Neural cell (in vitro differentiated cells): Measurements from ENCODE around the gene HOATZ. TPM values are rescaled to one million over a fixed set of nuclear protein-coding genes. Genes with fewer than 3 reads are reported as not detected.

ENCODE experiments used
- H2AFZ ChIP-seq: fragments of 200-600, 300-800 bp; sonication (generic), shearing (Covaris generic); 2 replicates; pipeline ENCODE4 v1.6.0; 2014; ENCODE audit warnings: low read depth, mild to moderate bottlenecking, antibody characterized with exemption, low read length, moderate library complexity
- H3F3A ChIP-seq: fragments of 200-600 bp; shearing (Covaris generic); 2 replicates; pipeline ENCODE4 v1.6.1; 2016; ENCODE audit warnings: mild to moderate bottlenecking, moderate library complexity, mixed read lengths, antibody characterized with exemption, low read length; ENCODE audit not compliant: insufficient read depth, poor library complexity, severe bottlenecking
- H3K27ac ChIP-seq: fragments of 200-600, 300-800 bp; sonication (generic), shearing (Covaris generic); 2 replicates; pipeline ENCODE4 v1.5.1; 2014; ENCODE audit warnings: mild to moderate bottlenecking, low read length, moderate library complexity
- H3K27me3 ChIP-seq: fragments of 300-800, 200-600 bp; sonication (generic), shearing (Covaris generic); 2 replicates; pipeline ENCODE4 v1.6.0; 2014; ENCODE audit warnings: mild to moderate bottlenecking, low read depth, low read length, moderate library complexity; ENCODE audit not compliant: insufficient read depth
- H3K36me3 ChIP-seq: fragments of 300-800, 200-600 bp; sonication (generic), shearing (Covaris generic); 2 replicates; pipeline ENCODE4 v1.5.1; 2014; ENCODE audit warnings: mild to moderate bottlenecking, antibody characterized with exemption, low read length, moderate library complexity; ENCODE audit not compliant: insufficient read depth
- H3K4me2 ChIP-seq: fragments of 300-800, 200-600 bp; sonication (generic), shearing (Covaris generic); 2 replicates; pipeline ENCODE4 v1.6.0; 2014; ENCODE audit warnings: mild to moderate bottlenecking, low read length
- H3K4me3 ChIP-seq: fragments of 300-800, 200-600 bp; sonication (generic), shearing (Covaris generic); 2 replicates; pipeline ENCODE4 v1.5.1; 2014; ENCODE audit warnings: mild to moderate bottlenecking, low read length, moderate library complexity
- H3K79me2 ChIP-seq: fragments of 200-600 bp; shearing (Covaris generic); replicated peaks from 2 replicates; pipeline ENCODE4 v1.6.0; 2014; ENCODE audit warnings: mild to moderate bottlenecking, low read length, moderate library complexity; ENCODE audit not compliant: insufficient read depth
- H3K9ac ChIP-seq: fragments of 300-800, 200-600 bp; sonication (generic), shearing (Covaris generic); 2 replicates; pipeline ENCODE4 v1.6.1; 2016; ENCODE audit warnings: mild to moderate bottlenecking, low read length, mixed read lengths
- H3K9me2 ChIP-seq: fragments of 200-600 bp; shearing (Covaris generic); 2 replicates; pipeline ENCODE4 v1.6.1; 2016; ENCODE audit warnings: mild to moderate bottlenecking, low read length, mixed read lengths; ENCODE audit not compliant: insufficient read depth
- H3K9me3 ChIP-seq: fragments of 200-600, 300-800 bp; sonication (generic), shearing (Covaris generic); 2 replicates; pipeline ENCODE4 v1.6.1; 2016; ENCODE audit warnings: mild to moderate bottlenecking, mixed run types, low read length, moderate library complexity, mixed read lengths
- H4K20me1 ChIP-seq: fragments of 200-600 bp; shearing (Covaris generic); 2 replicates; pipeline ENCODE4 v1.6.1; 2016; ENCODE audit warnings: mild to moderate bottlenecking, mixed run types; ENCODE audit not compliant: insufficient read depth
- EP300 ChIP-seq: fragments of 450-650 bp; conservative IDR thresholded peaks from 2 replicates; pipeline ENCODE4 v1.6.1; 2014; ENCODE audit warnings: antibody characterized with exemption, mild to moderate bottlenecking, moderate library complexity; ENCODE audit not compliant: poor library complexity, severe bottlenecking
- EZH2 ChIP-seq: fragments of 200-600, 300-800 bp; shearing (Covaris generic), sonication (generic); IDR thresholded peaks from 2 replicates; pipeline ENCODE4 v1.6.1; 2014; ENCODE audit warnings: antibody characterized with exemption, low read length, borderline replicate concordance, mild to moderate bottlenecking; ENCODE audit not compliant: insufficient read depth, poor library complexity, severe bottlenecking
- MXI1 ChIP-seq: fragments of 450-650 bp; conservative IDR thresholded peaks from 2 replicates; pipeline ENCODE4 v1.6.1; 2014; ENCODE audit warnings: antibody characterized with exemption, mild to moderate bottlenecking; ENCODE audit not compliant: poor library complexity, severe bottlenecking
- POLR2AphosphoS5 ChIP-seq: IDR thresholded peaks from 2 replicates; pipeline ENCODE4 v1.6.1; 2012
- RAD21 ChIP-seq: fragments of 450-650 bp; conservative IDR thresholded peaks from 2 replicates; pipeline ENCODE4 v1.6.1; 2014; ENCODE audit warnings: antibody characterized with exemption, mild to moderate bottlenecking, moderate library complexity
- SMC3 ChIP-seq: fragments of 450-650 bp; conservative IDR thresholded peaks from 2 replicates; pipeline ENCODE4 v1.6.1; 2014; ENCODE audit warnings: antibody characterized with exemption, mild to moderate bottlenecking, moderate library complexity; ENCODE audit not compliant: poor library complexity
- TAF1 ChIP-seq: IDR thresholded peaks from 2 replicates; pipeline ENCODE4 v1.6.1; 2012; ENCODE audit warnings: low read depth
- polyA plus RNA-seq: library from polyadenylated mRNA; depleted of rRNA; stranded (reverse); fragments of >200 nt; gene quantifications from 2 replicates; pipeline ENCODE4 v1.2.3, GENCODE V29; 2014
- TF ChIP-seq, protein P1 (sequence below): fragments of 450-650 bp; IDR thresholded peaks from 2 replicates; pipeline ENCODE4 v1.5.1; 2014; ENCODE audit warnings: antibody characterized with exemption, mild to moderate bottlenecking, moderate library complexity; ENCODE audit not compliant: poor library complexity, severe bottlenecking
- TF ChIP-seq, protein P2 (sequence below): IDR thresholded peaks from 2 replicates; pipeline ENCODE4 v1.6.1; 2012; ENCODE audit warnings: borderline replicate concordance

HOATZ gene
- polyA plus RNA-seq, 1 donor from 2014 or later = not detected

DNA sequence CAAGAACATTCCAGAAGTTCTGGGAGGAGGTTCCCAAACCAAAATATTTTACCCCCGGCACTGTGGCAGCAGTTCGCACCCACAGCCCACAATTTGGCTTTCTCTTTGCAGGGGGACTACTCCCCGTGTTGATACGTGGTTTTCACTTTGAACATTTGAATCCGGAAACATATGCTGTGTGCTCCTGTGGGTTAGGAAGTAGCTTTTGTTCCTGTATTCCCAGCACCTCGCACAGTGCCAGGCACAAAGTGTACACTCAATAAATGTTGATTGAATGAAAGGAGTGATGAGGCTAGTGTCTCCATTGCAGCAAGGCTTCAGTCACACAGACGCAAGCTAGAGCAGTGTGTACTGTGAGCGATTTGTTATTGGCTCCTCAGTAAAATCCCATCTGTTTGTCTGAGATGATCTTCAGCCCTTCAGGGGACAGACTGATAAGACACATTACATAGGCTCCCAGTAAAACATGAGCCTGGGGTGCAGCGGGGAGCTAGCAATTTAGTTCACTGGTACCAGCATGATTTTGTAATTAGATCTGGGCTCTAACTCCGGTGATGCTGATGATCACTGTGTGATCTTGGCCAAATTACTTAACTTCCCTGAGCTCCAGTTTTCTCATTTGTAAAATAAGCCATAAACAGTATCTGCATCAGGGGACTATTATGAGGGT lies 28.2 kb downstream of the HOATZ start:
- Histone ChIP-seq H3K9ac (no peak overlapping the region), H3K27ac (no peak overlapping the region)

DNA sequence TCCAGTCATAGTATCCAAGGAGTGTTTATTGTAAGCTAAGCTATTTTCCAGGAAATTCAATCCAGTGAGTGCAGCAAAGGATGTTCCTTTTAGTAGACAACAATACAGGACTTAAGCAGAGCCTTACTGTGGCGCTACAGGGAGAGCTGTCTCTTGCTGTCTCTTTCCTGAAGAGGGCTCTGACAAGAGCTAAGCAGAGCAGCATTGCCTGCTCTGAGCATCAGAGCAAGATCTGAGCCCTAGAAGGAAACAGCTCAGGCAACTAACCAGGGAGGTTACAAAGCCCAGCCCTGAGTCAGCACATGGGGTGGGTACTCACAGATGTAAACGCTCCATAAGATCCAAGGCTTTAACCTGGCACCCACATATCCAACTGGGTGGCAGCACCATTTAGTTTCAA lies 33.9 kb downstream of the HOATZ start:
- Histone ChIP-seq H2AFZ (no peak overlapping the region), H3K79me2 (no peaks in the 10 kb centered on the region), H3K27ac (no peak overlapping the region), H3K4me2 (no peak overlapping the region), H3K27me3 (peaks cover 2% of the 10 kb centered on the region), H4K20me1 (no peaks in the 10 kb centered on the region), H3K9ac (no peak overlapping the region), H3K9me3 (no peaks in the 10 kb centered on the region), H3K4me3 (no peak overlapping the region), H3K9me2 (no peaks in the 10 kb centered on the region), H3F3A (no peaks in the 10 kb centered on the region), H3K36me3 (no peaks in the 10 kb centered on the region)
- TF ChIP-seq, protein P1, sequence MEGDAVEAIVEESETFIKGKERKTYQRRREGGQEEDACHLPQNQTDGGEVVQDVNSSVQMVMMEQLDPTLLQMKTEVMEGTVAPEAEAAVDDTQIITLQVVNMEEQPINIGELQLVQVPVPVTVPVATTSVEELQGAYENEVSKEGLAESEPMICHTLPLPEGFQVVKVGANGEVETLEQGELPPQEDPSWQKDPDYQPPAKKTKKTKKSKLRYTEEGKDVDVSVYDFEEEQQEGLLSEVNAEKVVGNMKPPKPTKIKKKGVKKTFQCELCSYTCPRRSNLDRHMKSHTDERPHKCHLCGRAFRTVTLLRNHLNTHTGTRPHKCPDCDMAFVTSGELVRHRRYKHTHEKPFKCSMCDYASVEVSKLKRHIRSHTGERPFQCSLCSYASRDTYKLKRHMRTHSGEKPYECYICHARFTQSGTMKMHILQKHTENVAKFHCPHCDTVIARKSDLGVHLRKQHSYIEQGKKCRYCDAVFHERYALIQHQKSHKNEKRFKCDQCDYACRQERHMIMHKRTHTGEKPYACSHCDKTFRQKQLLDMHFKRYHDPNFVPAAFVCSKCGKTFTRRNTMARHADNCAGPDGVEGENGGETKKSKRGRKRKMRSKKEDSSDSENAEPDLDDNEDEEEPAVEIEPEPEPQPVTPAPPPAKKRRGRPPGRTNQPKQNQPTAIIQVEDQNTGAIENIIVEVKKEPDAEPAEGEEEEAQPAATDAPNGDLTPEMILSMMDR = no peak
- no peak for TF ChIP-seq SMC3
- TF ChIP-seq RAD21 = no peak
- TF ChIP-seq EZH2 = no peak
- TF ChIP-seq MXI1 = no peak
- no peak for TF ChIP-seq EP300

More for the DNA sequence above, 28.2 kb downstream of the HOATZ start:
- Histone ChIP-seq H3K27me3 (peaks cover 57% of the 10 kb centered on the region), H3K9me2 (no peaks in the 10 kb centered on the region), H3K79me2 (no peaks in the 10 kb centered on the region), H3K9me3 (no peaks in the 10 kb centered on the region), H3F3A (no peaks in the 10 kb centered on the region), H3K4me3 (no peak overlapping the region), H3K36me3 (no peaks in the 10 kb centered on the region), H2AFZ (no peak overlapping the region), H4K20me1 (no peaks in the 10 kb centered on the region), H3K4me2 (no peak overlapping the region)
- TF ChIP-seq, protein P2, sequence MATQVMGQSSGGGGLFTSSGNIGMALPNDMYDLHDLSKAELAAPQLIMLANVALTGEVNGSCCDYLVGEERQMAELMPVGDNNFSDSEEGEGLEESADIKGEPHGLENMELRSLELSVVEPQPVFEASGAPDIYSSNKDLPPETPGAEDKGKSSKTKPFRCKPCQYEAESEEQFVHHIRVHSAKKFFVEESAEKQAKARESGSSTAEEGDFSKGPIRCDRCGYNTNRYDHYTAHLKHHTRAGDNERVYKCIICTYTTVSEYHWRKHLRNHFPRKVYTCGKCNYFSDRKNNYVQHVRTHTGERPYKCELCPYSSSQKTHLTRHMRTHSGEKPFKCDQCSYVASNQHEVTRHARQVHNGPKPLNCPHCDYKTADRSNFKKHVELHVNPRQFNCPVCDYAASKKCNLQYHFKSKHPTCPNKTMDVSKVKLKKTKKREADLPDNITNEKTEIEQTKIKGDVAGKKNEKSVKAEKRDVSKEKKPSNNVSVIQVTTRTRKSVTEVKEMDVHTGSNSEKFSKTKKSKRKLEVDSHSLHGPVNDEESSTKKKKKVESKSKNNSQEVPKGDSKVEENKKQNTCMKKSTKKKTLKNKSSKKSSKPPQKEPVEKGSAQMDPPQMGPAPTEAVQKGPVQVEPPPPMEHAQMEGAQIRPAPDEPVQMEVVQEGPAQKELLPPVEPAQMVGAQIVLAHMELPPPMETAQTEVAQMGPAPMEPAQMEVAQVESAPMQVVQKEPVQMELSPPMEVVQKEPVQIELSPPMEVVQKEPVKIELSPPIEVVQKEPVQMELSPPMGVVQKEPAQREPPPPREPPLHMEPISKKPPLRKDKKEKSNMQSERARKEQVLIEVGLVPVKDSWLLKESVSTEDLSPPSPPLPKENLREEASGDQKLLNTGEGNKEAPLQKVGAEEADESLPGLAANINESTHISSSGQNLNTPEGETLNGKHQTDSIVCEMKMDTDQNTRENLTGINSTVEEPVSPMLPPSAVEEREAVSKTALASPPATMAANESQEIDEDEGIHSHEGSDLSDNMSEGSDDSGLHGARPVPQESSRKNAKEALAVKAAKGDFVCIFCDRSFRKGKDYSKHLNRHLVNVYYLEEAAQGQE = no peak
- TF ChIP-seq MXI1 (no peak), EP300 (no peak), SMC3 (no peak), EZH2 (no peak), TAF1 (no peak), RAD21 (no peak), POLR2AphosphoS5 (no peak)
- TF ChIP-seq, protein P1 = no peak
